ENCODE results near the gene FBN3.
"Not testable (repeated sequence)": the region's sequence is repeated elsewhere in the genome, so short reads cannot be mapped to it uniquely, and the experiment has no call there.

FBN3 gene

DNA sequence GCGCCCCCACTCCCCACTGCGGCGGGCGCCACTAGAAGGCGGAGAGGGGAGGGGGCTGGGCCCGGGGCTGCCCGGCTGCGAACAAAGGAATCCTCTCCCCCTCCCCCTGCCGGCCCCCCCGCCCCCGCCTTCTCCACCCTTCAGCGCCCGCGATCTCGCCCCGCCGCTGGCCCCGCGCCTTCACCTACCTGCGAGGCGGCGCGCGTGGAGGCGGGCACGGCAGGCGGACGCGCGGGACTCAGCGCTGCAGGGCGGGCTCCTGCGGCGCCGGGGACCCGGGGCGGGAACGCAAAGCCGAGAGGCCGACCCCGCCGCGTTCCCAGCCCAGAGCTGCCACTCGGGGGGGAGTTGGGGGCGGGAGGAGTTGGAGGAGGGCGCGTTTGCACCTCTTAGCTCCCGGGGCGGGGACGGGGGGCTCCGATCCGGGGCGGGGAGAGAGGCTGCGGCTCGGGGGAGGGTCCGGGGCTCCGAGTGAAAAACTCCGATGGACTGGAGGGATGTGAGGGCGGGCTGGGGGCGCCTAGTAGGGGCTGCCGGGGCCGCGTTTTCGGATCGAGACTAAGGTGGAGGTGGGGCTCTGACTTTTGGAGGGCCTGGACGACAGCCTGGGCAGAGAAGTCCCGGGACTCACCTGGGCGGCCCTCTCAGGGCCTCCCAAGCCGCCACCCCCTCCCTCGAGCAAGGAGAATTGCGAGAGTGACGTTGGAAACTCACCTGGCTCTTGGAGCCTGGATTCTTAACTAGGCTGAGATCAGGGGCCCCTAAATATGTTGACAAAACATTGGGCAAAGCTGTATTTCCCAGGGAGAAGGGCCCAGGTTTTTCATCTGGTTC is at the start of gene FBN3:
Gene FBN3, minus strand, starts transcription at position 332 of the 834 bp plus-strand sequence. CDS start 2,112 bp downstream, outside the sequence.
- peak; percentile 19 for DNase-seq

DNA sequence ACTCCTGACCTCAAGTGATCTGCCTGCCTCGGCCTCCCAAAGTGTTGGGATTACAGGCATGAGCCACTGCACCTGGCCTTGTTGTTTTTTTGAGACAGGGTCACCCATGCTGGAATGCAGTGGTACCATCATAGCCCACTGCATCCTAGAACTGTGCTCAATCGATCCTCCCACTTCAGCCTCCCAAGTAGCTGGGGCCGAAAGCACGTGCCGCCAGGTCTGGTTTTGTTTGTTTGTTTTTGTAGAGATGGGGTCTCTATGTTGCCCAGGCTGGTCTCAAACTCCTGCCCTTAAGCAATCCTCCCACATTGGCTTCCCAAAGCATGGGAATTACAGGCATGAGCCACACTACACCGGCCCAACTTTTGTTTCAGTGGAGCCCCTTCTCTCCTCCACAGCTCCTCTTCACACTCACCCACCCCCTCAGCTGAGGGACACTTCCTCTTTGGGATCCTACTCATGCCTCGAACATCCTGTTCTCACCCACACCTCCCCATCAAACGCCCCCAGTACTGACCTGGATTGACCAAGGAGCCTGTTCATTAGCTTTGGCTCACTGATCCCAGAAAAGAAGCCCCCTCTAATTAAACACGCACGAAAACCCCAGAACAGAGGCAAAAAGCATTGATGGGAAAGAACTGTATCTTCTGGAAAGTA is 47.0 kb upstream of the FBN3 start:
- DNase-seq: no peak

DNA sequence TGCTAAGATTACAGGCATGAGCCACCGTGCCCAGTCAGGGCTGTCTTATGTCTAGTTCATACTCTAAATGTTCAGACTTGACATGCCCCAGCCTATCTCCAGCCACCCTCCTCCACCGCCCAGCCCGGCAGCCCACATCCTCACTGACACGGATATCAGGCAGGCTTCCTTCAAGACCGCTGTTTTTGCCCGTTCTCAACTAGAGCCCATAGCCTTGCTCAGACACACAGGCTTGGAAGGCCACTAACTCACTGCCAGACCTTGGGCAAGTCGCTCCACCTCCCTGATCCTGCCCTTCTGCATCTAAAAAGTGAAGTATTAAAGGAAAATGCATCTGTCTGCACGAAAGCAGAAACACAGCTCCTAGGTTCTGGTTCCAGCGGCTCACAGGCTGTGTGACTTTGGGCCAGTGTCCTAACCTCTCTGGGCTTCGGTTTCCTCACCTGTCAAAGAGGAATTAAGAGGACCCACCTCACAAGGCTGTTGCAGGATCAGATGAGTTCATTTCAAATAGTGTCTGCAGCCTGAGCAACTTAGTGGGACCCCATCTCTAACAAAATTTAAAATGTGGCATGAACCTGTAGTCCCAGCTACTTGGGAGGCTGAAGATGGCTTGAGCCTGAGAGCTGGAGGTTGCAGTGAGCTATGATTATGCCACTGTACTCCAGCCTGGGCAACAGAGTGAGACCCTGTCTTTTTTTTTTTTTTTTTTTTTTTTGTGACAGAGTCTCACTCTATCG is 45.3 kb upstream of the FBN3 start:
- no peak for DNase-seq

DNA sequence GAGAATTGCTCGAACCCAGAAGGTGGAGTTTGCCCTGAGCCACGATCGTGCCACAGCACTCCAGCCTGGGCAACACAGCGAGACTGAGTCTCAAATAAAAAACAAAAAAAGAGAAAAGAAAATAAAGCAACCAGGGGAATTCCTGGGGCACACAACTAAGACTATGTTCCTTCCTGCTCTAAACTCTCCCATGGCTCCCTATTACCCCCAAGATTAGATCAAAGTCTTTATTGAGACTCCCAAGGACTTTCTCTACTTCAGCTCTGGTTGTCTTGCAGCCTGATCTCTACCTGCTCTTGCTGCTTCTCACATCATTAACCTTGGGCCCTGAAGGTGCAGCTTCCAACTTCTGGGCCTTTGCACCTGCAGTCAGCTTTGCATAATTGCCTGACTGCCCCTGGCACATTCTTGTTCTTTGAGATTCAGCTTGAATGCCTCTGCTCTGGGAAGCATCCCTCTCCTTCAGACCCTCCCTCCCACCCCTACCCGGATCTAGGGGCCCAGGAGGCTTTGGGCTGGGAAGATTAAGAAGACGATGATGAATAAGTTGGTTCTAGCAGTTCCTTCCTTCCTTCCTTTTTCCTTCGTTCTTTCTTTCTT is 42.9 kb upstream of the FBN3 start:
- DNase-seq: no peak

DNA sequence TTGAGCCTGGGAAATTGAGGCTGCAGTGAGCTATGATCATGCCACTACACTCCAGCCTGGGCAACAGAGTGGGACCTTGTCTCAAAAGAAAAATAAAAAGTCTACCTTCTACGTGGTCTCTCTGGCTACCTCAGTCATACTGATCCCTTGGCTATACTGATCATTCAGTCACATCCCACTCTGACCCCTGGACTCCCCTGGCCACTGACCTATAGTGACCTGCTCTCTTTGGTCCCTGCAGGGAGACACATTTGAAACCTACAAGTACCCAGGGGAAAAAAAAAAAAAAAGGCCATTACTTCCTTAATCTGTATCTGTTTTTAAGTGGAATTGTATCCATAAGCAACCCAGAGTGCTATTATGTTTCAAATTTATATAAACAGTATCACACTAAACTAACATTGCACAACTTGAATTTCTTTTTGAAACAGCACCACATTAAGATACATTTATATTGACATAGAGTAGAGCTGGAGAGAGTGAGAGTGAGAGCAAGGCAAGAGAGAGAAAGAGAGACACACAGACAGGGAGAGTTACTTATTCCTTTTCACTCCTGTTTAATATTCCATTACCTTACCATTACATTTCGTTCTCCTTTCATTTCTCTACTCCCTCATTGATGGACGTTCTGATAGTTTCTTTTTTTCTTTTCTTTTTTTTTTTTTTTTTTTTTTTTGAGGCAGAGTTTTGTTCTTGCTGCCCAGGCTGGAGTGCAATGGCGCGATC is 36.1 kb upstream of the FBN3 start:
- DNase-seq: no peak

DNA sequence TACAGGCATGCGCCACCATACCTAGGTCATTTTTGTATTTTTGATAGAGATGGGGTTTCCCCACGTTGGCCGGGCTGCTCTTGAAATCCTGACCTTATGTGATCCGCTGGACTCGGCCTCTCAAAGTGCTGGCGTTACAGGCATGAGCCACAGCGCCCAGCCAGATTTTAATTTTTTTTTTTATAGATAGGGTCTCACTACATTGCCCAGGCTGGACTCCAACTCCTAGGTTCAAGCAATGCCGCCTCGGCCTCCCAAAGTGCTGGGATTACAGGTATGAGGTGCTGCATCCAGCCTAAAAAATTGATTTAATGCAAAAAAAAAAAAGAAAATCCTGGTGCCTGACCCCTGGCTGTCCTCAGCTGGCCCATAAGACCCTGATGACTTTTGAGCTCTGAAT is 34.9 kb upstream of the FBN3 start:
- DNase-seq: no peak

DNA sequence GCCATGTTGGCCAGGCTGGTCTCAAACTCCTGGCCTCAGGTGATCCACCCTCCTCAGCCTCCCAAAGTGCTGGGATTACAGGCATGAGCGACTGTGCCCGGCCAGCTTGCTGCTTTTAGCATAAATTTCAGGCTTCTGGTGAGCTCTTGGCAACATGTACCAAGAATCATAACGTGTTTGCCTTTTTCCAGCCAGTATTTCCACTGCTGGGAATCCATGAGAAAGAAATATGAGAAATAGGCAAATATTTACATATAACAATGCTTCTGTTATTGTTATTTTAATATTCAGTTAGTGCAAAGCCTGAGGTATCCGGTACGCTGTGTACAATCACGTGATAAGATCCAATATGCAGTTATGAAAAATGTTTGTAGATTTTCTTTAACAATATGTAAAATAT is 30.6 kb upstream of the FBN3 start:
- no peak for DNase-seq

DNA sequence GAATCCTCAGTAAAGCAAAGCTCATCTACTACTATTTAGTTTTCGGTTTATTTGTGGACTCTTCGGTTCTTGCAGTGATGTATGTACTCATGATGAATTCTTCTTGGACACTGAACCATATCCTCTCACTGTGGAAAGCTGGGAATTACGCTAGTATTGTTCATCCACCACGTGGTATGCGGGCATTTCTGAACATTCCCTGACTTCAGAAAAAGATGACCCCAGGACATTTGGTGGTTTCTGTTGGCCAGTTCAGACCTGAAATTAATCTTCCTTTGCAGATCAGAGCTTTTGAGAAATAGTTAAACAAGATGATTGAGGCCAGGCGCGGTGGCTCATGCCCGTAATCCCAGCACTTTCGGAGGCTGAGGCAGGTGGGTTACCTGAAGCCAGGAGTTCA is 25.3 kb upstream of the FBN3 start:
- DNase-seq: no peak

DNA sequence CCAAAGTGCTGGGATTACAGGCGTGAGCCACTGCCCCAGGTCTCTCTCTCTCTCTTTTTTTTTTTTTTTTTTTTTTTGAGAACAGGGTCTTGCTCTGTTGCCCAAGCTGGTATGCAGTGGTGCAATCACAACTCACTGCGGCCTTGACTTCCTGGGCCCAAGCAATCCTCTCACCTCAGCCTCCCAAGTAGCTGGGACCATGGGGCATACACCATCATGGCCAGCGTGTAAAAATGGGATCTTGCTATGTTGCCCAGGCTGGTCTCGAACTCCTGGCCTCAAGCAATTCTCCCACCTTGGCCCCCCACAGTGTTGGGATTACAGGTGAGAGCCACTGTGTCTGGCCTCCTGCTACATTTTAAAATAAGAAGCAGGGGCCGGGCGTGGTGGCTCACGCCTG is 19.1 kb upstream of the FBN3 start:
- DNase-seq: no peak

DNA sequence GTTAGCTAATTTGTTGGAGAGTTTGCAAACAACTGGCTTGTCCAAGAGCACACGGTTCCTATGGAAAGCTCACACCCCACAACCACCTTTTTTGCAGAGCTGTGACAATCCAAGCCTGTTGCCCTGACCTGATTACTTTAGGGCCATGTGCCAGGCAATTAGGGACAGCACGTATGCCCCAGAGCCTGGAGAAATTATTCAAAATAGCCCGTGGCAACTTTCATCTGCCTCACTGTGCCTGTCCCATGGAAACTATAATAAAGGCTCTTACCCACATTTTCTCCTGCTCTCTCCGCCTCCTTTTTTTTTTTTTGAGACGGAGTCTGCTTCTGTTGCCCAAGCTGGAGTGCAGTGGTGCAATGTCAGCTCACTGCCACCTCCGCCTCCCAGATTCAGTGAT is 18.6 kb upstream of the FBN3 start:
- no peak for DNase-seq

DNA sequence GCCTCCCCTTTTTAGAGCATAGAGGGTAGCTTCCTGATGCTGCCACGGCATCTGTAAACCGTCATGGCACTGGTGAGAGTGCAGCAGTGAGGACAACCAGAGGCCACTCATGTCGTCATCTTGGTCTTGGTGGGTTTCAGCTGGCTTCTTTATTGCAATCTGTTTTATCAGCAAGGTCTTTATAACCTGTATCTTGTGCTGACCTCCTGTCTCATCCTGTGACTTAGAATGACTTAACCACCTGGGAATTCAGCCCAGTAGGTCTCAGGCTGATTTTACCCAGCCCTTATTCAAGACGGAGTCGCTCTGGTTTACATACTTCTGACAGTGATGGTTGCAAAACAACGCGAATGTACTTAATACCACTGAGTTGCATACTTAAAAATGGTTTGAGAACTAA is 14.4 kb upstream of the FBN3 start:
- no peak for DNase-seq

DNA sequence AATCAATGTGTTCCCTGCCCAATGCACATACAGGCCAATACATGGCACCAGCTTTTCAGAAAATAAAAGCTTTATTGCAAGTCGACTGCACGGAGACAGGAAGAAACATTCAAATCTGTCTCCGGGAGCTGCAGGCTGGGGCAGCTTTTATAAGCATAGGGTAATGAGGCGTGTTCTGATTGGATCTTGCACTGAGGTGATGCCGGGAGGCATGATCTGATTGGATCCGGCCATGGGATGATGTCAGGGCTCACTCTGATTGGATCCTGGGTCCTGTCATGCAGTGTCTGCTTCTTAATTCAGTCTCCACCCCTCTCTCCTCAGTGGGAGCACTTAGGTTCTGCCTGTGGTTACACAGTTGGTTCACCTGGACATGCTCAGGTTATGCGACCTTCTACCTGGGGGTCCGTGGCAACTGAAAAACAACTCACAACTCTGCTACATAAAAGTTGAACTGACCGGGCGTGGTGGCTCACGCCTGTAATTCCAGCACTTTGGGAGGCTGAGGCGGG is 11.8 kb upstream of the FBN3 start:
- DNase-seq: peak; percentile 78

DNA sequence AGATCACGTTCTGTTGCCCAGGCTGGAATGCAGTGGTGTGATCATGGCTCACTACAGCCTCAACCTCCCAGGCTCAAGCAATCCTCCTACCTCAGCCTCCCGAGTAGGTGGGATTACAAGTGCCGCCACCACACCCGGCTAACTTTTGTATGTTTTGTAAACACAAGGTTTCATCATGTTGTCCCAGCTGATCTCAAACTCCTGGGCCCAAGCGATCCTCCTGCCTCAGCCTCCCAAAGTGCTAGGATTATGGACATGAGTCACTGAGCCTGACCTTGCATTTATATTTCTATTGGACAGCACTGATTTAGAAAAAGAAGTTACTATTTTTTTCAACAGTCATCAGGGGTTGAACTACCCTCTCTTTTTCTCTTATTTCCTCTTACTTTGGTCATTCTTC is 9.9 kb upstream of the FBN3 start:
- not testable (repeated sequence) for DNase-seq

DNA sequence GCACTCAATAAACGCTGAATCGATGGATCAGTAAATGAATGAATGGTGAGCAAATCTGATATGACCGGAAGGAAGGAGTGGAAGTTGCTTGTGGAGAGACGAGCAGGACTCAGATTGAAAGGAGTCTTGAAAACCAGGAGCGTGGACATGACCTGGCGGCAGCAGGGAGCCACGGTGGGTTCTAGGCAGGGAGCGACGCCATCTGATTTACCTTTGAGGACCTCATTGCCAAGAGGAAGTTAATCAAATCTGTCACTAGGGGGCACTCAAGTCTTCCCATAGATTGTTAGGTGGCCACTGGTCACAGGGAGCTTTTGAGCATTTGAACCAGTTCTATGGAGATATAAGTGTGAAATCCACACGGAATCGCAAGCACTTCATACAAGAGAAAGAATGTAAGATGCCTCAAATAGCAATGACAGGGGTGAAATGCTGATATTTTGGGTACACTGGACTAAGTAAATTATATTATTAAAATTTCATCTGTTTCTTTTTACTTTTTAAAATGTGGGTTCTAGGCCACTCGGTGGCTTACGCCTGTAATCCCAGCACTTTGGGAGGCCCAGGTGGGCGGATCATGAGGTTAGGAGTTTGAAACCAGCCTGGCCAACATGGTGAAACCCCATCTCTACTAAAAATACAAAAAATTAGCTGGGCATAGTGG is 9.2 kb upstream of the FBN3 start:
- peak; percentile 74 for DNase-seq

DNA sequence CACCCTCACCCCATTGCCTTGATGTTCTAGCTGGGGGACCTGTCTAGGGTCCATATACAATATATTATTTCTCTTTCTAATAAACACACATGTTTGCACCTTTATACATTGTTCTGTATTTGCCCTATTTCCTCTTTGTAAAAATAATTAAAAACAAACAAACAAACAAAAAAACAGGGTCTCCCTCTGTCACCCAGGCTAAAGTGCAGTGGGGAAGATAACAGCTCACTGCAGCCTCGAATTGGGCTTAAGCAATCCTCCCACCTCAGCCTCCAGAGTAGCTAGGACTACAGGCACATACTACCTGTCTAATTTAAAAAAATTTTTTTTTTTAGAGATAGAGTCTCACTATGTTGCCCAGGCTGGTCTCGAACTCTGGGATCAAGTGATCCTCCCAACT is 5.9 kb upstream of the FBN3 start:
- no peak for DNase-seq

DNA sequence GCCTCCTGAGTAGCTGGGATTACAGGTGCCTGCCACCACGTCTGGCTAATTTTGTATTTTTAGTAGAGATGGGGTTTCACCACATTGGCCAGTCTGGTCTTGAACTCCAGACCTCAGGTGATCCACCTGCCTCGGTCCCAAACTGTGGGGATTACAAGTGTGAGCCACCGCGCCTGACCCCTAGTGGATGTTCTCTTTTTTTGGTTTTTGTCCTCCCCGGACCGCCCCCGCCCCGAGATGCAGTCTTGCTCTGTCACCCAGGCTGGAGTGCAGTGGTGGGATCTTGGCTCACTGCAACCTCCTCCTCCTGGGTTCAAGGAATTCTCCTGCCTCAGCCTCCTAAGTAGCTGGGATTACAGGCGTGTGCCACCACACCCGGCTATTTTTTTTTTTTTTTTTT is 4.6 kb upstream of the FBN3 start:
- DNase-seq: not testable (repeated sequence)

DNA sequence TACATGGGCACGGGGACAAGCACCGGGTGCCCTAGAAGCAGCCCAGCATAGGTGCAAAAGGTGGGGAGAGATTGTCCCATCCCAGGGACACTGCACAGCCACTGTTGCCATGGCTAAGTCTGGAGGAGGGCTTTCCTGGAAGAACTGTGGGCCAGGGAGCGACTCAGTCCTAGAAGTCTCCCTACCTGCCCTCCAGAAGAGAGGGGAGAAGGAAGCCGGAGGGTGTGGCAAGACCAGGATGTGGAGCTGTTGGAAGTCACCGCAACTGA is 2.3 kb upstream of the FBN3 start:
- DNase-seq: no peak

DNA sequence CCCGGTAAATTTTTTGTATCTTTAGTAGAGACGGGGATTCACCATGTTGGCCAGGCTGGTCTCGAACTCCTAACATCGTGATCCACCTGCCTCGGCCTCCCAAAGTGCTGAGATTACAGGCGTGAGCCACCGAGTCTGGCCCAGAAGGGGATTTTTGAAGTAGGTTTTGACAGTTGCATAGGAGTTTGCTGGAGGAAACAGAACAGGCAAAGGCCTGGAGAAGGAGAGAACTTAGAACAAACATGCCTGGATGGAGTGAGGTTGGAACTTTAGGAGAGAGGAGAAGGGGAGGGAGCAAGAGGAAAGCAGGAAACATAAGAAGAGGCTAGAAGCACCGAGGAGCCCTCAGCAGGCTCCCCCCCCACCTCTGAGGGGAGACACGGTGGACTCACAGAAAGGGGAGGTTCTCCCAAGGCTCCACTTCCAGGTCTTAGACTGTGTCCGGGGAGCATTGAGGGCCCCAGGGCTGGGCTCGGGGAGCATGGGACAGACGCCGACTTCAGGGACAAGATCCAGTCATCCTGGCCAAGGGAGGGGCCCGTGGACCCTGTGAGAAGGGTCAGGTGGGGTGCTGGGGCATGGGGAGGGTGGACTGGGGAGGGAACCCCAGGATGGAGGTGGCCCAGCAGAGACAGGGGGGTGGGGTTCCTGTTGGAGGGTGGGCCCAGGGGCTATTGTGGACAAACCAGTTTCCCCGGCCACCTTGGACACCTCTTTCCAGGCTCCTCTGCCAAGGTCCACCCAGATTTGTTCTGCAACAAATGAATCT is 1.8 kb upstream of the FBN3 start:
- DNase-seq: no peak

DNA sequence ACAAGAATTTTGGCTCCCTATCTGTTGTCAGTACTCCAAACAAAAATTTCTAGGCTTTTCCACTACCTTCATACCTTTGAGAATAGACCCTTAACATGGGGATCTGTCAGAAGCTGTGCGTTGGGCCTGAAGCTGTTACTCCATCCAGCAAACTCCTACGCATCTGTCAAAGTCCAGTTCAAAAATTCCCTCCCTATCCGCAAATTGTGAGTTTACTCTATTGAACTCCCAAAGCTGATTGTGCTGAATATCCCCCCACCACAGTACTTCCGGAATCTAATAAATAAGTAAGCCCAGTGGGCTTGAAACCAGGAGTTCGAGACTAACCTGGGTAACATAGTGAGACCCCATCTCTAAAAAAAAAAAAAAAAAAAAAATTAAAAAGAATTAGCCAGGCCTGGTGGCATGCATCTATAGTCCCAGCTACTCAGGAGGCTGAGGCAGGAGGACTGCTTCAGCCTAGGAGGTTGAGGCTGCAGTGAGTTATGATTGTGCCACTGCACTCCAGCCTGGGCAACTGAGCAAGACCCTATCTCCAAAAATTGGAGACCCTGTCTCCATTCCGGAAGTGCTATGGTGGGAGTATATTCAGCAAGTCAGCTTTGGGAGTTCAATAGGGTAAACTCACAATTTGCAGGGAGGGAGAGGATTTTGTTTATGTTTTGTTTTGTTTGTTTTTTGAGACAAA is 930 bp upstream of the FBN3 start:
- DNase-seq: no peak

DNA sequence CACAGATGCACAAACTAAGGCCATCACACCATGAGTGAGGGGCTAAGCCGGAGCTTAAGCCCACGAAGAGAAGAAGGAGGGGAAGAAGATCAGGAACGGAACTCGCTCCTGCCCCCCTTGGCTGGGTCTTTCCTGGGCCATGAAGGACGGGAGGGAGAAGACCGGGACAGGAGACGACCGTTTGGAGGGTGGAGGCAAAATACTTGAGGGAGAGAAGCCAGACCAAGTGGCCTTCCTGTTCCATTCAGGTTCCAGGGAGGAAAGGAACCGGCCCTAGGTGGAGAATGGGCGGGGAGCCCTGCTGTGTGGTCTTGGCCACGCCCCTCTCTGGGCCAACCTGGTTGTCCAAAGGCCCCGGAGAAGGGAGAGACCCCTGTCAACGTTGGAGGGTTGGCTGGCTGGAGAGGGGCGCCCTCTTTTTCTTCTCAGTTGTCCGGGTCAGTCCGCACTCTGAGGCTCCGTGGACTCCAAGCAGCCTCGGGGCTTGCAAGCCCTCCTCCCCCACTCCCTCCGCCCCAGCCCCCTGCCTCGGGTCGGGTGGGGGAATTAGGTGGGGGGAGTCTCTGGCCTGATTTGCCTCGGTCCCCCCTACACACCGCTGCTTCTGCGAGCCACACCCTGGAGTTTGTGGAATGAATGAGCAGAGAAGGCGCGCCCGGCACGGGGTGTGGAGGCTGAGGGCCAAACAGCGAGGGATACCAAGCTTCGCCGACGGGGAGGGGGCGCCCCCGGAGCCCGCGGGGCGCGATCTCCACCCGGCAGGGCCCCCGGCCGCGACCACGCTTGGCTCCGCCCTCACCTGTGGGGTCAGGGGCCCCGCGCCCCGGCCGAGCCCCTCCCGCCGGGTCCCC is 757 bp downstream of the FBN3 start:
- peak; percentile 45 for DNase-seq

Data from NCI-H146 (cell line).